PC-9 (cell line): ENCODE results near the gene PDZK1IP1.

Source experiments
- EZH2 ChIP-seq: fragments of 200-600 bp; sonication (generic); IDR thresholded peaks from 2 replicates; pipeline ENCODE4 v1.8.0; 2017; ENCODE audit warnings: antibody characterized with exemption, low read depth
- TF ChIP-seq, protein P1 (sequence below): fragments of 200-600 bp; sonication (generic); conservative IDR thresholded peaks from 2 replicates; pipeline ENCODE4 v1.6.1; 2017; ENCODE audit warnings: mixed run types, antibody characterized with exemption, mild to moderate bottlenecking, moderate library complexity

DNA sequence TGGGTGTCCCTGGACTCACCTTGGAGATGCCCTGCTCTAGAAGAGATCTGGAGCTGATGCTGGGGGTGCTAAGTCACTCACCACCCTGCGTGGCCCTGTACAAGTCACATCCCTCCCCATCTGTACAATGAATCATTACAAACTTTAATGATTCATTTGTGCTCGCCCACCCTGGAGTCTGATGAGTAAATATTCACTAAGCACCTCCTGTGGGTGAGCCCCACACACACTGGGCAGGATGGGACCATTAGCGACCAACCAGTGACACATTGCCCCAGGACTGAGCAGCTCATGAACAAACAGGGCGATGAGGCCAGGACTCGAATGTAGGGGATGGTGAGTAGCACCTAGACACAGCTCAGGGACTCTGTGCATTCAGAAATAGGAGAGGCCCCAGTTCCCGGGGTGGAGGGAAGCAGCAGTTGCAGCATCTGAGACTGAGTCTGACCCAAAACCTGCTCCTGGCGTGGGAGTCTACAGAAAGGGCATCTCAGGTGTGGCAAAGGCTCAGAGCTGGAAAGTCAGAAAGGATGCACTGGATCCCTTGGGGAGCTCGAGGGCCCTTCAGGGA, 18.1 kb upstream of the PDZK1IP1 start:
- TF ChIP-seq, protein P1, sequence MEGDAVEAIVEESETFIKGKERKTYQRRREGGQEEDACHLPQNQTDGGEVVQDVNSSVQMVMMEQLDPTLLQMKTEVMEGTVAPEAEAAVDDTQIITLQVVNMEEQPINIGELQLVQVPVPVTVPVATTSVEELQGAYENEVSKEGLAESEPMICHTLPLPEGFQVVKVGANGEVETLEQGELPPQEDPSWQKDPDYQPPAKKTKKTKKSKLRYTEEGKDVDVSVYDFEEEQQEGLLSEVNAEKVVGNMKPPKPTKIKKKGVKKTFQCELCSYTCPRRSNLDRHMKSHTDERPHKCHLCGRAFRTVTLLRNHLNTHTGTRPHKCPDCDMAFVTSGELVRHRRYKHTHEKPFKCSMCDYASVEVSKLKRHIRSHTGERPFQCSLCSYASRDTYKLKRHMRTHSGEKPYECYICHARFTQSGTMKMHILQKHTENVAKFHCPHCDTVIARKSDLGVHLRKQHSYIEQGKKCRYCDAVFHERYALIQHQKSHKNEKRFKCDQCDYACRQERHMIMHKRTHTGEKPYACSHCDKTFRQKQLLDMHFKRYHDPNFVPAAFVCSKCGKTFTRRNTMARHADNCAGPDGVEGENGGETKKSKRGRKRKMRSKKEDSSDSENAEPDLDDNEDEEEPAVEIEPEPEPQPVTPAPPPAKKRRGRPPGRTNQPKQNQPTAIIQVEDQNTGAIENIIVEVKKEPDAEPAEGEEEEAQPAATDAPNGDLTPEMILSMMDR = no peak
- TF ChIP-seq EZH2 = no peak
